Cardiac muscle cell (in vitro differentiated cells and primary cell): ENCODE results near the gene AP4B1. TPM values are rescaled to one million over a fixed set of nuclear protein-coding genes. Genes with fewer than 3 reads are reported as not detected.

Experiments used
- DNase-seq, 2 donors: peaks; one replicate each; pipeline versions ENCODE4 v3.0.0 to v3.0.0-alpha.2; 2010 to 2017; ENCODE audit warnings: low read depth in 1 of 2, low spot score in 1 of 2
- H3K27ac ChIP-seq: fragments of 200-600 bp; sonication (generic); 2 replicates; pipeline ENCODE4 v1.5.1; 2016
- H3K27me3 ChIP-seq: fragments of 200-600 bp; sonication (generic); 2 replicates; pipeline ENCODE4 v1.6.0; 2016; ENCODE audit warnings: control low read depth
- H3K36me3 ChIP-seq: fragments of 200-600 bp; sonication (generic); 2 replicates; pipeline ENCODE4 v1.5.1; 2016; ENCODE audit warnings: control low read depth
- H3K4me1 ChIP-seq: fragments of 200-600 bp; sonication (generic); 2 replicates; pipeline ENCODE4 v1.8.1; 2017; ENCODE audit warnings: low read depth, mild to moderate bottlenecking, mixed run types
- H3K4me3 ChIP-seq: fragments of 200-600 bp; sonication (generic); 2 replicates; pipeline ENCODE4 v1.5.1; 2016; ENCODE audit warnings: mild to moderate bottlenecking
- H3K9me3 ChIP-seq: fragments of 200-600 bp; sonication (generic); 2 replicates; pipeline ENCODE4 v1.5.1; 2017; ENCODE audit warnings: low read depth, mild to moderate bottlenecking, control low read depth
- CTCF ChIP-seq: IDR thresholded peaks from 2 replicates; pipeline ENCODE4 v1.5.1; 2012; ENCODE audit warnings: low read depth, mild to moderate bottlenecking, low read length
- polyA plus RNA-seq: library from polyadenylated mRNA; unstranded; fragments of >200 nt; fragmentation: Nextera tagmentation; extraction: Ambion mirVana; gene quantifications from 2 replicates; pipeline ENCODE4 v1.2.1, GENCODE V29; 2016
- total RNA-seq: library from RNA; depleted of rRNA; stranded (reverse); fragments of >200 nt; gene quantifications from 2 replicates; pipeline ENCODE4 v1.2.3, GENCODE V29; 2016

Gene AP4B1
- total and polyA plus RNA-seq, 2 experiments from 2014 or later: 18.3 to 18.8 TPM

- Histone ChIP-seq H3K36me3 (no peaks in the 10 kb centered on the region), H3K4me1 (no peaks in the 10 kb centered on the region), H3K27ac (no peak overlapping the region), H3K4me3 (no peak overlapping the region), H3K27me3 (peaks cover 12% of the 10 kb centered on the region), H3K9me3 (no peaks in the 10 kb centered on the region)
- DNase-seq: no peak
- TF ChIP-seq CTCF: no peak
Measured at GRCh38 chr1:113918243-113918642, 13.6 kb upstream of the AP4B1 start.

DNA sequence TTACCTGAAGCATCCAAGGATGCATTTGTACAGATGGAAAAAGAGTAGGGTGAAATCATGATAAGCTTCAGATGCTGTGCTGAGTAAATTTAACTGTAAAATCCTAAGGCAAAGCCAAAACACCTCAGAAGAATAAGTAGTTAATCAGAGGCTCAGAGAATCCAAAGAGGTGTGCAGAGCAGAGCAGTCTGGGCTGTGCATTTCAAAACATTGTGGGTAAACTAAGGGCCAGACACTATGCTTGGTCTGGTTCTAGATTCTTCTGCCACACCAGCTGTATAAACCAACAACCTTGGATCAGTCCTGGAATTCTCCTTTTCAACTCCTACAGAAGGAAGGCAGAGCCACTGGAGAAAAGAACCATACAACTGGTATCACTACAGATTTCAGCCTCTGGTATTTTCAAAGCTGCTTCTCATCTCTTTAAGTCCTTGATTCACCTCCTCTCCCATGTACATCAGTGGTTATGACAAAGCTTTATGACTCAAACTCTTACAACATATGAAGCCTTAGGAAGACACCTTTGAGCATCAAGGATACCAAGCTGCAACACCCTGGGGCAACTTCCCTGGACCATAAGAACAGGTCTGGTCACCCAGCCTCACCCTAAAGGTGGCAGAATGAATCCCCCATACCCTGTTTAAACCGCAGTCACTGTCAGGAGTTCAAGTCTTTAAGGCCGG, 12.9 kb upstream of the AP4B1 start:
- H3K27me3 ChIP-seq: peaks cover 5% of the 10 kb centered on the region
- DNase-seq: peak in 1 of 2 donors; percentile 17
- H3K27ac ChIP-seq: no peak overlapping the region
- no peaks in the 10 kb centered on the region for H3K4me1 ChIP-seq
- no peaks in the 10 kb centered on the region for H3K9me3 ChIP-seq
- H3K4me3 ChIP-seq: no peak overlapping the region
- TF ChIP-seq CTCF: no peak
- H3K36me3 ChIP-seq: no peaks in the 10 kb centered on the region

- H3K27me3 ChIP-seq: peaks cover 4% of the 10 kb centered on the region
- no peak overlapping the region for H3K27ac ChIP-seq
- H3K4me1 ChIP-seq: no peaks in the 10 kb centered on the region
- no peaks in the 10 kb centered on the region for H3K9me3 ChIP-seq
- DNase-seq: no peak
- H3K4me3 ChIP-seq: no peak overlapping the region
- no peak for TF ChIP-seq CTCF
- no peaks in the 10 kb centered on the region for H3K36me3 ChIP-seq
Measured at GRCh38 chr1:113916974-113917373, 12.4 kb upstream of the AP4B1 start.

- no peak for TF ChIP-seq CTCF
Measured at GRCh38 chr1:113913887-113914664, 9.5 kb upstream of the AP4B1 start.

GRCh38 chr1:113913312-113913668, 8.7 kb upstream of the AP4B1 start:
- TF ChIP-seq CTCF: no peak
- no peaks in the 10 kb centered on the region for H3K27me3 ChIP-seq
- no peak overlapping the region for H3K4me3 ChIP-seq
- no peak for DNase-seq
- H3K36me3 ChIP-seq: no peaks in the 10 kb centered on the region
- no peak overlapping the region for H3K27ac ChIP-seq
- no peaks in the 10 kb centered on the region for H3K9me3 ChIP-seq
- no peaks in the 10 kb centered on the region for H3K4me1 ChIP-seq

More at GRCh38 chr1:113913887-113914664, 9.5 kb upstream of the AP4B1 start:
- Histone ChIP-seq H3K27me3 (peaks cover 4% of the 10 kb centered on the region), H3K27ac (no peak overlapping the region), H3K4me1 (no peaks in the 10 kb centered on the region), H3K36me3 (no peaks in the 10 kb centered on the region), H3K4me3 (no peak overlapping the region), H3K9me3 (no peaks in the 10 kb centered on the region)
- no peak for DNase-seq
